ENCODE measurements around the gene ASXL2. TPM values are rescaled to one million over a fixed set of nuclear protein-coding genes. Genes with fewer than 3 reads are reported as not detected.
"Not testable (repeated sequence)": the region's sequence is repeated elsewhere in the genome, so short reads cannot be mapped to it uniquely, and the experiment has no call there.

The ASXL2 gene
- total and polyA plus RNA-seq, 12 donors: 1.8 to 34.0 (median 28.6) TPM

DNA sequence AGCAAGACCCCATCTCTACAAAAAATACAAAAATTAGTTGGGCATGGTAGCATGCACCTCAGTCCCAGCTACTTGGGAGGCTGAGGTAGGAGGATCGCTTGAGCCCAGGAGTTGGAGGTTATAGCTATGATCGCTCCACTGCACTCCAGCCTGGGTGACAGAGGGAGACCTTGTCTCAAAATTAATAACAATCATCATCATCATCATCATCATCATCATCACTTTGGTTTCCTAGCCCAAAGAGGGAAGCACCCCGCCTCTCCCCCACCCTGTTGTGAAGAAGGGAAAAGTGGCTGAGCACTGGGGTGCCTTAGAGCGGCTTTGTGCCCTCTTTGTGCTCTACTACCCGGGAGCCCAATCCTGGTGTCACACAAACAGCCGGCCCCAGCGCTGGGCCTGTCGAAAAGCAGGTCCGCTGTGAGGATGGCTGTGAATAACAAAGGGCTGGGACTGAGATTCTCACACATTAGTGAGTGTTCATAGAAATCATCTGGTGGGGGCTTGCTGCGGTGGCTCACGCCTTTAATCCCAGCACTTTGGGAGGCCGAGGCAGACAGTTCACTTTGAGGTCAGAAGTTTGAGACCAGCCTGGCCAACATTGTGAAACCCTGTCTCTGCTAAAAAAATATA, 42.6 kb upstream of the ASXL2 start:
- WGBS, 2 donors: 75 to 78% methylated on average over 12 of the region's 12 CpGs
- intact Hi-C loops (cut with DNase I): no loop called here
- H3K4me1 ChIP-seq: no peaks in the 10 kb centered on the region
- H3K27me3 ChIP-seq: peaks cover 0 to 4% (median 0%) of the 10 kb centered on the region in 7 donors
- ATAC-seq: no peak
- TF ChIP-seq, protein P1, sequence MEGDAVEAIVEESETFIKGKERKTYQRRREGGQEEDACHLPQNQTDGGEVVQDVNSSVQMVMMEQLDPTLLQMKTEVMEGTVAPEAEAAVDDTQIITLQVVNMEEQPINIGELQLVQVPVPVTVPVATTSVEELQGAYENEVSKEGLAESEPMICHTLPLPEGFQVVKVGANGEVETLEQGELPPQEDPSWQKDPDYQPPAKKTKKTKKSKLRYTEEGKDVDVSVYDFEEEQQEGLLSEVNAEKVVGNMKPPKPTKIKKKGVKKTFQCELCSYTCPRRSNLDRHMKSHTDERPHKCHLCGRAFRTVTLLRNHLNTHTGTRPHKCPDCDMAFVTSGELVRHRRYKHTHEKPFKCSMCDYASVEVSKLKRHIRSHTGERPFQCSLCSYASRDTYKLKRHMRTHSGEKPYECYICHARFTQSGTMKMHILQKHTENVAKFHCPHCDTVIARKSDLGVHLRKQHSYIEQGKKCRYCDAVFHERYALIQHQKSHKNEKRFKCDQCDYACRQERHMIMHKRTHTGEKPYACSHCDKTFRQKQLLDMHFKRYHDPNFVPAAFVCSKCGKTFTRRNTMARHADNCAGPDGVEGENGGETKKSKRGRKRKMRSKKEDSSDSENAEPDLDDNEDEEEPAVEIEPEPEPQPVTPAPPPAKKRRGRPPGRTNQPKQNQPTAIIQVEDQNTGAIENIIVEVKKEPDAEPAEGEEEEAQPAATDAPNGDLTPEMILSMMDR (IDR thresholded peaks at IDR 0.05): no peak
- no peak for DNase-seq
- H3K36me3 ChIP-seq: no peaks in the 10 kb centered on the region
- H3K9me3 ChIP-seq: no peaks in the 10 kb centered on the region
- H3K4me3 ChIP-seq: no peak overlapping the region
- no peak overlapping the region for H3K27ac ChIP-seq

DNA sequence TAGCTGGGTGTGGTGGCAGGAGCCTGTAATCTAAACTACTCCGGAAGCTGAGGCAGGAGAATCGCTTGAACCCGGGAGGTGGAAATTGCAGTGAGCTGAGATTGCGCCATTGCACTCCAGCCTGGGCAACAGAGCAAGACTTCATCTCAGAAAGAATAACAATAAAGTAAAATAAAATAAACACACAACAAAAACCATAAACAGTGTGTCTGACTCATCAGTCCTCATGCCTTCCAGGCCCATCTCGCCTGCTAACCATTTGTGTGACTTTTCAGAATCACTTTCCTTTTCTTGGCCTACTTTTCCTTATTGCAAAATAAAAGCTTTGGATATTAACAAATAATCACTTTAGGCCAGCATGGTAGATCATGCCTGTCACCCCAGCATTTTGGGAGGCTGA, 42.0 kb upstream of the ASXL2 start:
- WGBS, 2 donors: 94 to 95% methylated on average over 5 of the region's 5 CpGs
- Histone ChIP-seq H3K4me1 (no peaks in the 10 kb centered on the region), H3K36me3 (no peaks in the 10 kb centered on the region), H3K4me3 (no peak overlapping the region), H3K27me3 (peaks cover 0 to 4% (median 0%) of the 10 kb centered on the region in 7 donors), H3K9me3 (no peaks in the 10 kb centered on the region), H3K27ac (no peak overlapping the region)
- TF ChIP-seq, protein P1 (IDR thresholded peaks at IDR 0.05): no peak
- DNase-seq (no peak), ATAC-seq (no peak)
- intact Hi-C loops (cut with DNase I): no loop called here

DNA sequence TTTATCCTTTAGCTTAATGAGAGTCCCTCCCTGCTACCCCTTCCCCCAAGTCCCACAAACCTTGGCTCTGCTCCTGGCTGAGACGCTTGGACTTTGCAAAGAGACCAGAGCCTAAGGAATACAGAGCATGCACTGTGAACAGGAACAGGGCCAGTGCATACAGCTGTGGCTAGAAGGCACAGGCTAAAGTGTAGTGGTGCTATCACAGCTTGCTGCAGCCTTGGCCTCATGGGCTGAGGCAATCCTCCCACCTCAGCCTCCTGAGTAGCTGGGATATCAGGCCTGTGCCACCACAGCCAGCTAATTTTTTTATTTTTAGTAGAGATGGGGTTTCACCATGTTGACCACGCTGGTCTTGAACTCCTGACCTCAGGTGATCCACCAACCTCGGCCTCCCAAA, 39.5 kb upstream of the ASXL2 start:
- intact Hi-C loops (cut with DNase I): no loop called here

DNA sequence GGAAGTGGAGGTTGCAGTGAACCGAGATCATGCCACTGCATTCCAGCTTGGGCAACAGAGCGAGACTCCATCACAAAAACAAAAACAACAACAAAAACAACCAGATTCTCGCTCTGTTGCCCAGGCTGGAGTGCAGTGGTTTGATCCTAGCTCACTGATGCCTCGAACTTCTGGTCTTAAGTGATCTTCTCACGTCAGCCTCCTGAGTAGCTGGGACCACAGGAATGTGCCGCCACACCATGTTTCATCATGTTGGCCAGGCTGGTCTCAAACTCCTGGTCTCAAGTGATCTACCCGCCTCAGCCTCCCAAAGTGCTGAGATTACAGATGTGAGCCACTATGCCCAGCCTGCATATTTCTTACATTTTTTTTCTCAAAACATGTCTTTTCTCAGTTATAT, 39.1 kb upstream of the ASXL2 start:
- 84 to 89% methylated on average over 7 of the region's 7 CpGs for WGBS, 2 donors
- ATAC-seq; H3K4me1 ChIP-seq; DNase-seq; H3K27me3 ChIP-seq; H3K36me3 ChIP-seq; H3K9me3 ChIP-seq; intact Hi-C loops (cut with DNase I); H3K27ac ChIP-seq; H3K4me3 ChIP-seq: not testable (repeated sequence)

More for the DNA sequence above, 39.5 kb upstream of the ASXL2 start:
- Histone ChIP-seq H3K4me3 (no peak overlapping the region), H3K27ac (no peak overlapping the region), H3K4me1 (no peaks in the 10 kb centered on the region), H3K9me3 (no peaks in the 10 kb centered on the region), H3K36me3 (no peaks in the 10 kb centered on the region), H3K27me3 (peaks cover 0 to 4% (median 0%) of the 10 kb centered on the region in 7 donors)
- DNase-seq: no peak
- TF ChIP-seq, protein P1 (IDR thresholded peaks at IDR 0.05): no peak
- ATAC-seq: no peak
- WGBS, 2 donors: 87 to 93% methylated on average over 3 of the region's 3 CpGs

DNA sequence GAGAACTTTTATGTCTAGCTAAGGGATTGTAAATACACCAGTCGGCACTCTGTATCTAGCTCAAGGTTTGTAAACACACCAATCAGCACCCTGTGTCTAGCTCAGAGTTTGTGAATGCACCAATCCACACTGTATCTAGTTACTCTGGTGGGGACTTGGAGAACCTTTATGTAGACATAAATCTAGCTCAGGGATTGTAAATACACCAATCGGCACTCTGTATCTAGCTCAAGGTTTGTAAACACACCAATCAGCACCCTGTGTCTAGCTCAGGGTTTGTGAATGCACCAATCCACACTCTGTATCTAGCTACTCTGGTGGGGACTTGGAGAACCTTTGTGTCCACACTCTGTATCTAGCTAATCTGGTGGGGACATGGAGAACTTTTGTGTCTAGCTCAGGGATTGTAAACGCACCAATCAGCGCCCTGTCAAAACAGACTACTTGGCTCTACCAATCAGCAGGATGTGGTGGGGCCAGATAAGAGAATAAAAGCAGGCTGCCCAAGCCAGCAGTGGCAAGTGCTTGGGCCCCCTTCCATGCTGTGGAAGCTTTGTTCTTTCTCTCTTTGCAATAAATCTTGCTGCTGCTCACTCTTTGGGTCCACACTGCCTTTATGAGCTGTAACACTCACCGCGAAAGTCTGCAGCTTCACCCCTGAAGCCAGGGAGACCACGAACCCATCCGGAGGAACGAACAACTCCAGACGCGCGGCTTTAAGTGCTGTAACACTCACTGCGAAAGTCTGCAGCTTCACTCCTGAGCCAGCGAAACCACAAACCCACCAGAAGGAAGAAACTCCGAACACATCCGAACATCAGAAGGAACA, 37.9 kb upstream of the ASXL2 start:
- H3K27ac ChIP-seq; H3K4me1 ChIP-seq; H3K36me3 ChIP-seq; DNase-seq; ATAC-seq; H3K27me3 ChIP-seq; H3K9me3 ChIP-seq; intact Hi-C loops (cut with DNase I): not testable (repeated sequence)
- H3K4me3 ChIP-seq: peak overlapping the region in 1 of 10 donors; percentile 22
- 85% methylated on average over 16 of the region's 16 CpGs for WGBS, 2 donors

DNA sequence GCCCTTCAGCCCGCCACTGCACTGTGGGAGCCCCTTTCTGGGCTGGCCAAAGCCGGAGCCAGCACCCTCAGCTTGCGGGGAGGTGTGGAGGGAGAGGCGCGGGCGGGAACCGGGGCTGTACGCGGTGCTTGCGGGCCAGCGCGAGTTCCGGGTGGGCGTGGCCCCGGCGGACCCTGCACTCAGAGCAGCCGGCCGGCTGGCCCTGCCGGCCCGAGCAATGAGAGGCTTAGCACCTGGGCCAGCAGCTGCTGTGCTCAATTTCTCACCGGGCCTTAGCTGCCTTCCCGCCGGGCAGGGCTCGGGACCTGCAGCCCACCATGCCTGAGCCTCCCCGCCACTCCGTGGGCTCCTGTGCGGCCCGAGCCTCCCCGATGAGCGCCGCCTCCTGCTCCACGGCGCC, 37.1 kb upstream of the ASXL2 start:
- H3K4me3 ChIP-seq; intact Hi-C loops (cut with DNase I); ATAC-seq; H3K27me3 ChIP-seq; DNase-seq; H3K27ac ChIP-seq; H3K4me1 ChIP-seq; H3K36me3 ChIP-seq; H3K9me3 ChIP-seq: not testable (repeated sequence)
- WGBS, 2 donors: 95 to 97% methylated on average over 27 to 33 of the region's 33 CpGs

DNA sequence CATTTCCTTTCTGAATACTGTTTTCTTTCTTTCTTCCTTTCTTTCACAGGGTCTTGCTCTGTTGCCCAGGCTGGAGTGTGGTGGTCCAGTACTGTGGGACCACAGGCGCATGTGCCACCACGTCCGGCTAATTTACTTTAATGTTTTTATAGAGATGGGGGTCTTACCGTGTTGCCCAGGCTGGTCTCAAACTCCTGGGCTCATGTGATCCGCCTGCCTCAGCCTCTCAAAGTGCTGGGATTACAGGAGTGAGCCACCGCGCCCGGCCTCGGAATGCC, 35.3 kb upstream of the ASXL2 start:
- WGBS, 2 donors: 87 to 89% methylated on average over 9 of the region's 9 CpGs
- DNase-seq; H3K4me1 ChIP-seq; H3K27me3 ChIP-seq; H3K4me3 ChIP-seq; ATAC-seq; intact Hi-C loops (cut with DNase I); H3K36me3 ChIP-seq; H3K9me3 ChIP-seq; H3K27ac ChIP-seq: not testable (repeated sequence)
